HG02588 (cell line): Measurements from ENCODE around the gene NBAS.
"Not testable (repeated sequence)": the region's sequence is repeated elsewhere in the genome, so short reads cannot be mapped to it uniquely, and the experiment has no call there.

Source experiments
- ATAC-seq: cut with Tn5 transposase; IDR thresholded peaks from one replicate; pipeline ENCODE4 v1.9.1; 2021; ENCODE audit warnings: mild to moderate bottlenecking, moderate library complexity; ENCODE audit not compliant: unreplicated experiment

NBAS gene

DNA sequence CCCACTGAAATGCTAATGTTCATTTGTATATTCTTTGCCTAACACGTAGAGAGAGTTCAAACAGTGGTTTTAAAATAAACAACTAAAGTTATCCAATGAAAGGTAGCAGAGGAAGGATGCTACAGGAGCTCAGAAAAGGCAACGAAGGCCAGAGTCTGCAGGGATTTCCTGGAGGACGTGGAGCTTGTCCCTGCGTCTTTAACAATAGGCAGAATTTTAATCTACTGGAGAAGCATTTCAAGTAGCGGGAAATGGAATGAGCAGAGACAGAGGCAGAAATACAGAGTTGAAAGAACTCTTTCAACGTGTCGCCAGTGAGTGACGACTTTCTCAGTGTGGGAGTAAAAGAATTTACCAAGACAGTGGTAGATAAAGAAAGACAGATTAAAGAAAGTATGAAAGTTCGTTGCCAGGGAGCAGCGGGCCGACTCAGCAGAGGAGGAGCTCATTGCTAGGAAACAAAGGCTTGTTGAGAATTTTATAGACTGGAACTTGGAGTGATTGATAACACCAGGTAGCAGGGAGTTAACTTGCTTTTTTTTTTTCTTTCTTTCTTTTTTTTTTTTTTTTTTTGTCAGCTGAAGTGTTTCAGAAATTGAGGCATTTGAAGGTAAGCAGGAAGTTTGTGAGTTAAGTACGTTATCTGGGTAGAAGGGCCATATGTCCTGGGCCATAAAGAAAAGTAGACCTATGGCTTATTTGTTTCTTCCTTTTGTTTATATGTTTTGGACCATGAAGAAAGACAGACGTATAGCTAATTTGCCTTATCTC lies 625 bp upstream of the NBAS start:
- peak; percentile 20 for ATAC-seq

DNA sequence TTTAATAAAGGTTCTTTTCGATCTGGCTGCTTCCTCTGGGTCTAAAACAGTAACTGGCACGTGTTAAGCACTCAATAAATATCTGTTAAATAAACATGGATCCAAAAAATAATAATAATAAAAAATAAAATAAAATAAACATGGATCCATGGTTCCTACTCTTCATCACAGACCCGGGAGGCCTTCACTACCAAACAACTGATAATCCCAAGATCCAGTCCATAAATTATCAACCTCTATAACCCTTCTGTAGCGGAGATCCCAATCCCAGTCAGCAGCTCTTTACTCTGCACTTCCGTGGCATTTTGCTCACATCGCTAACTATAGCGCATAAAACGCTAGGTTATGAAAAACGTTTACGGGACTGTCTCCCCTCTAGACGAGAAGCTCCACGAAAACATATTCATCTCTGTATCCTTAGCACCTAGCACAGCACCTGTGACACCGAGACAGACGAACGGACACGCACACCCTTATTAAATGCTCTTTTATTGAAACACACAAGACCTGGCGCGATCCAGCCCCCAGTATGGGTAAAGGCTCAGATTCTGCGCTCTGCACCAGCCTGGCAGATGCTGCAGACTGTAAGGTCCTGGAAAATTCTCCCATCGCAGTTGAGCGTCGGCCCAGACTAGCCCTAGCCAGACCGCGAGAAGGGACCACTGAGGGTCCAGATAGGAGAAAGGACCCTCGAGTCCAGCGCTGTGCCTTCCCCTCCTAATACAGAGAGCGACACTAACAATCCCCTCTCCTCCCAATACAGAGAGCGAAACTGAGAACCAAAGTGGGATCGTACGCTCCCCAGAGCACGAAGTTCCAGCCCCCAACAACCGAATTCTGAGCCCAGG lies 770 bp downstream of the NBAS start:
- peak; percentile 31 for ATAC-seq

DNA sequence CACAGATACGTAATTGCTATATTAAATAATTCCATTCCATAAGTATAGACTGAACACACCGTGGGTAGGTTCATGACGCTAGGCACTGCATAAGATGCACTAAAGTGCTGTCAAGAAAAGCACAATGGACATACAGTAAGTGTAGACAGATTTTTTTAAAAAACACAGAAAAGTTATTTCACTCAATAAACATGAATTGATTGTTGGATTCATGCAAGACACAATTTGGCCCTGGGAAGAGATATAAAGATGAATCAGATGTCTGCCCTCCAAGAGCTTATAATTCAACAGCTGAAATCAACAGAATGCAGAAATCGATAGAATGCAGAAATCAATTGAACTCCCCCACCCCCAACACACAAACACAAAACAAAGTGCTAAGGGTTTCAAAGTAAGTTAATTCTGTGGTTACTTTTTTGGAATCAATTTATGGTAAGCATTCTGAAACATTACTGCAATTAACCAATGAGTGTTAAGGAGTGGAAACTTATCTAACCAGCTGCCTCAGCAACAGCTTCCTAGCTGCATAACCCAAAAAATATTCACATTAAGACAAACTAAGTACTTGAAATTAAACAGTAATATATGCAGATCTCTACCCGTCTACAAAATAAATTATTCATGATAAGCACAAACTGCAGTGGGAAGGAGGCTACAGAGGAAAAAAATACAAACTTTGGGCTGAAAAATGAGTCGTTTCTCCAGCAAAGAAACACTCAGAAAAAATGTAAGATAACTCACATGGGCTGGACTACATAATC lies 1.6 kb downstream of the NBAS start:
- ATAC-seq: no peak

DNA sequence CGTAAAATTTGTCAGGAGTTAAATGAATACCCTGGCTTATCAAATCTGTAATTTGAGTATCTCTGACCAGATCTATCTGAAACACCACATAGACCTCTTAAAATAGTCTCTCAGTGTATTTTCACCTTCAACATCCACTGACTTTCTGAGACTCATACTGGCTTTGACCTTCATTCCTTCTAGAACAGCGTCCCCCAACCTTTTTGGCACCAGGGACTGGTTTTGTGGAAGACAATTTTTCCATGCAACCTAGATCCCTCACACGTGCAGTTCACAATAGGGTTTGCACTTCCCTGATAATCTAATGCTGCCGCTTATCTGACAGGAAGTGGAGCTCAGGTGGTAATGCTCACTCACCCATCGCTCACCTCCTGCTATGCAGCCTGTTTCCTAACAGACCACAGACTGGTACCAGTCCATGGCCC lies 3.2 kb downstream of the NBAS start:
- ATAC-seq: no peak

DNA sequence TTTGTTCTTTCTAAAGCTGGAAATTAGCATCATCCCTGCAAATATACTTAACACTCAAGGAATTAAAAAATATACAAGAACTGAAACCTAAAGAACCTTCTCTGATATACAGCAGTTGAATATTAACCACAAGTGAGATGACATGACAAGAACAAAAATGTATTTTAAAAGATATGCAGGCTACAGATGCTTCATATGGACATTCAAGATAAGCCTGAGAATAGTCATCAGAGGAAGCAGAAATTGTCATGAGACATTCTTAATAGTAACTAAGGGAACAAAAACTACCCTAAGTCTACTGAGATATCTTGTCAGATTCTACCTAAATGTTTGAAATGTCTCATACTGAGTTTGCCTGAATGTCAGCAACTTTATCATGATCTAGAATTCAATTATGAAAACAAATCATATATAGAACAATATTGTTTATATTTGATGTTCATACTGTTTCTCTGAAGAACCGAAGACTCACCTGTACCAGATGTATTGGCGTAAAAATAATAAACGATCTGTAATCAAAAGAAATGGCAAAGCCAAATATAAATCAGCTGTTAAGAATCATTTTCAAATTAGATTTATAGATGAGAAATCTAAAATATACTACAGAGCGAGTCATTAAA lies 4.7 kb downstream of the NBAS start:
- no peak for ATAC-seq

DNA sequence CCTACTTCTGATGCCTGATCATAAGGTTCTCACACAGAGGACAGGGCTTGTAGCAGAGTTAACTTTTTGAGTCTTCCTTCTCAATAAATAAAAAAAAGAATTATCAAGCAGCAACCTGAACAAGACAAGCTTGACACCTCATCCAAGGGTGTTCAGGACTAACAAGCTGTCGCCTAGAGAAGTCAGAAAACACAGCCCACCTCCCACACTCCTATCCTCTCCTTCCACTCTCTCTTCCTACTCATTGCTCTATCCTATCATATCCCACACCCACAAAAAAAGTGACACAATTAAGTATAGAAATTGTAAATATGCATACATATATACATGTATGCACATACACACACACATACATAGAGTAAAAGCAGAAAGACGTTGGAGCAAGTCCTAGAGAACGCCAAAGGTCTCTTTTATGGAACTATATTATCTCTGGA lies 5.4 kb downstream of the NBAS start:
- no peak for ATAC-seq

DNA sequence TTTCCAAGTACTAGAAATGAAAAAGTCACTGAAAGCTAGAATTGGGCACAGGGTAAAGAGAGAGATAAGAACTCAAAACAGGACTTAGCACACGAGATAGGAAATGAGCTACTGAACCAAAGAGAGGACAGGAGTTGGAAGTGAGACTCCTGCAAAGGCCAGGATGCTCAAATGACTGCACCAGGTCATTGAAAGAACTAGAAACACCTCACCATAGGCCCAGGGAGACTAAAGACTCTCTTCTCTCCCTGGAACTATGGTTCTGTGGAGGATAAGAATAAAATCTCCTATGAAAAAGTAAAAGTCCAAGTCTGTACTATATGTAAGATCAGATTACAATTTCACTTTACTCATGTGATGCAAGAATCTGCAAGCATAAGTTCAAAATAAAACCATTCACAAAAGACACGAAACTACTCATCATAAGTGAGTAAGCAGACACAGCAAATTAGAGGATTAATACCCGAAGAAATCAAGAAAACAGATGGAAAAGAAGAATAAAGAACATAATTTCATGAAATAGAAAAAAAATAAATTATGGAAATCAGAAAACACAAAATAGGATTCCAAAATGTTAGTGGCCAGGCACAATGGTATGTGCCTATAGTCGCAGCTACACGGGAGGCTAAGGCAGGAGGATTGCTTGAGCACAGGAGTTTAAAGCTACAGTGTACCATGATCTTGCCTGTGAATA lies 6.5 kb downstream of the NBAS start:
- no peak for ATAC-seq

DNA sequence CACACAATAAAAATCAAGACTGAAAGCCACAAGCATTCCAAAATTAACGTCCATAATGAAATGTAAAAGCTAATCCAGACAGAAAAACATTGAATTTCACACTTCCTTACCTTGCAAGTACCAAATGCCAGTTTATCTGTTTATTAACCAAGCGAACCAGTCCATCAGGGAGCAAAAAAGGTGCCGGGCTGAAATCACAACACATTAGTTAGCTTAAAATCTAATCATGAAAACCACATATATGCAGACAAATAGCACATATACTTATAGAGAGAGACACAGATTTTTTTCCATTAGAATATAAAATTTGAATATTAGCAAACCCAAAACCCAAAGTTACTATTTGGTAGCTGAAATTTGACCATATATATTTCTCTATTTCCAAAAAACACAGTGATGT lies 7.2 kb downstream of the NBAS start:
- no peak for ATAC-seq

DNA sequence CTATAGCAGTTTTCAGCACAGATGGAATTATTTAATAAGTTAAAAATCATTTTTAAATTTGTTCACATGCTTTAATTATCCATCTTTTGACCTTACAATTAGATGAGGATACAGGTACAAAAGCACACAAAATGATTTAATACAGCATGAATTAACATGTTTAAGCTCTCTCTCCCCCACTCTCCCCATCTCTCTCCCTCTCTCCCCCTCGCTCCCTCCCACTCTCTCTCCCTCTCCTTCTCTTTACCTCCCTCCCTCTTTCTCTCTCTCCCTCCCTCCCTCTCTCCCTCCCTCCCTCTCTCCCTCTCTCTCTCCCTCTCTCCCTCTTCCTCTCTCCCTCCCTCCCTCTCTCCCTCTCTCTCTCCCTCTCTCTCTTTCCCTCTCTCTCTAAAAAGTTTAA lies 7.6 kb downstream of the NBAS start:
- ATAC-seq: no peak

DNA sequence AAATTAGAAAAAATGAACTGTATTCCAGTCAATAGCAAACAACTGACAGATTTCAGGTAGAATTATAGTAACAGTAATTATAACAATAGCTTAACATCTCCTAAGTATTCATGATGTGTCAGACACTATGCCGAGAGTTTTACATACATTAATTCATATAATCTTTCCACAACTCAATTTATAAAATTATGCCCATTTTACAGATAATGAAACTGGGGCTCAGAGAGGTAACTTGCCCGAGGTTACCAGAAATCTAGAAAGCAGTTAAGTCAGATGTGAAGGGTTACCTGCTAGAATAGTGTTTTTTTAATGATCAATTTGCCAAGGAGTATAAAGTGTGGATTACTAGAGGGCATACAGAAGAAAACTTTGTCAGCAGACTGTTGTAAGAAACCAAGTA lies 12.2 kb downstream of the NBAS start:
- ATAC-seq: no peak

DNA sequence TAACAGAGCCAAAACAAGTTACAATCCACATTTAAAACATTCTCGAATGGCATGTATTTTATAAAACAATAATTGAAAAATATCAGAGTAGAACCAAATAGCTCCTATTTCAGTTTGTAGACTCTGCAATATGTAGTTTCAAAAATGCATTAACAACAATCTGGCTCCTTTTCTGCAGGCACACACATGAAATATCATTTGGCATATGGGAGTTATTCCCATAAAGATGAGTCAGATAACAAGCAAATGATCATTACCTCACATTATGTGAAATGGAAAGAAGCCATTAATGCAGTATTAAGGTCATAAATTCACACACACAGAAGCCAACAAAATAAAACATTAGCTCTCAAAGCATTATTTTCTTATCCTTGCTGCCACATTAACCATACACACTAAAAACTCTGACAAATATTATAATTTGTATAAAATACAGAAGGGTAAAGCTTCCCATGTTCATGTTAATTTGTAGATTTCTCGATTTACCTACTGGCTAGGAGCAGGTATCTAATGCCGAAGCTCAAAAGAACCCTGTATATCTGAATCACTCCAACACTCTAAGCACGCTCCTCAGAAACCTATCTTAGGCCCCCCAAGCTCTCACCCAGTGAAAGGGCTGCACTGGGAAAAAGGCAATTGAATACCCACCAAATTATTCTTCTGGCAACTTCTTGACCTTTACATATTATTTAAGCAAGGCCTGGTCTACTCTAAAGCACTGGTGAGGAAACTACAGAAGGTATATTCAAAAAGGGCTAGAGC lies 13.8 kb downstream of the NBAS start:
- ATAC-seq: no peak

DNA sequence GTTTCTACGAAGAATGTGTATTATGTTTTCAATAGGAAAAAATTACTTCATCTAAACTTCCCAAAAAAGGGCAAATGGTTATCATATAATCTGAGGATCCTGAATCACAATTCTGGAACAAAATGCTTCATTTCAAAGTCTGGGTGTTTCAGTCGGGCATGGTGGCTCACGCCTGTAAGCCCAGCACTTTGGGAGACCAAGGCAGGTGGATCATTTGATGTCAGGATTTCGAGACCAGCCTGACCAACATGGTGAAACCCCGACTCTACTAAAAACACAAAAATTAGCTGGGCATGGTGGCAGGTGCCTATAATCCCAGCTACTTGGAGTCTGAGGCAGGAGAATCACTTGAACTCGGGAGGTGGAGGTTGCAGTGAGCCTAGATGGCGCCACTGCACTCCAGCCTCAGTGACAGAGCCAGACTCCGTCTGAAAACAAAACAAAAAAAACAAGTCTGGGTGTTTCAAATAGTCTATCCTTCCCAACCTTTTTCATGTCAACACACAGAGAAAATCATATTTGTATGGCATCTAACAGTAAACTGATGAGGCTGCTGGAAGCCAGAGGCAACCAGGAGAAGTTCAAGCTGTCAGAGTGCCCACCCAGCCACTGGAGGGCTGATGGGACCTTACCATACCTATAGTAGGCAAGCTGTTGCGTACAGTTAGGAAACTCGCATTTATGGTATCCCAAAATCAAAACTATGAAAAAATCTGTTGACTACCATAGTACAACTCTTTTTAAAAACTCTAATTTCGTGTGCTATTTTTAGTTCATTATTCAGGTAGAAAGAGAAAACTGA lies 14.6 kb downstream of the NBAS start:
- ATAC-seq: no peak

DNA sequence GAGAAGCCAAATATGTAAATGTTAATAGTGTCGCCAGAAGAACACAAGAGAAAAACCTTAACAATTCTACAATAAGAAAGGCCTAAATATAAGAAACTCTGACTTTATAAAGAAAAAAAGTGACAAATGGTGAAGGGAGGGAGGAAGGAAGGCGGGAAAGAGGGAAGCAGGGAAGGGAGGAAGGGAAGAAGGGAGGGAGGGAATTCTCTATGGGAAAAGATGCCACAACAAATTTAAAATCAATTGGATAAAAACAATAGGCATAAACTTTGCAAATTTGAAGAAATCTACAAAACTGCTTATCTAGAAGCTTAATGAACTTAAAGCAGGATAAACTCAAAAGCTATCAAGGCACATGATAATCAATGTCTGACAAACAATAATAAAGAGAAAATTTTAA lies 16.9 kb downstream of the NBAS start:
- no peak for ATAC-seq

DNA sequence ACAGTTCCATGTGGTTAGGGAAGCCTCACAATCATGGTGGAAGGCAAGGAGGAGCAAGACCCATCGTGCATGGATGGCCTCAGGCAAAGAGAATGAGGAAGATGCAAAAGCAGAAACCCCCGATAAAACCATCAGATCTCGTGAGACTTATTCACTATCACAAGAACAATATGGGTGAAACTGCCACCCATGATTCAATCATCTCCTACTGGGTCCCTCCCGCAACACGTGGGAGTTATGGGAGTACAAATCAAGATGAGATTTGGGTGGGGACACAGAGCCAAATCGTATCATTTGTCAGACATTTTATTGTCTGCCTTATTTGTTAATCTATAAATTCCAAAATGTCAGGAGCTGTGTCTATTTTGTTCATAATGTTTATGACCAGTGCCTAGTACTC lies 17.6 kb downstream of the NBAS start:
- ATAC-seq: no peak

DNA sequence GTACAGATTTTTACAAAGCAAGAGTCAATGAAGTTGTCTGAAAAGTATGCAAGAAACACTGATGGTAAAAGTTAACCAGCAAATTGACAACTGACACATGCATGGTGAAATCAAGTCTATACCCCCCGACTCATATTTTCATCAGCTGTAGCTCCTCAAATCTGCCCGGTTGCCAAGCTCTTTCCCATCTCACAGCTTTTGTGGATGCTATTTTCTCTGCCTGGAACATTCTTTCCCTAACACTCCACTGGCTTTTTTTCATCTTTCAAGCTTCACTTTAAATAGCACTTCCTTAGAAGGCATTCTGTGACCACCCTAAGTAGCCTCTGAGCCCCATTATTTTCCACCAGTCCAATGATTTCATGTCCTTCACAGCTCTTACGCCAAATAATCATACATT lies 18.1 kb downstream of the NBAS start:
- ATAC-seq: no peak

DNA sequence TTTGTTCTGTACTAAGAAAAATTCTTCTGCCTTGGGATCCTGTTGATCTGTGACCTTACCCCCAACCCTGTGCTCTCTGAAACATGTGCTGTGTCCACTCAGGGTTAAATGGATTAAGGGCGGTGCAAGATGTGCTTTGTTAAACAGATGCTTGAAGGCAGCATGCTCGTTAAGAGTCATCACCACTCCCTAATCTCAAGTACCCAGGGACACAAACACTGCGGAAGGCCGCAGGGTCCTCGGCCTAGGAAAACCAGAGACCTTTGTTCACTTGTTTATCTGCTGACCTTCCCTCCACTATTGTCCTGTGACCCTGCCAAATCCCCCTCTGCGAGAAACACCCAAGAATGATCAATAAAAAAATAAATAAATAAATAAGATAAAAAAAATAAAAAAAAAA lies 18.9 kb downstream of the NBAS start:
- ATAC-seq: not testable (repeated sequence)

DNA sequence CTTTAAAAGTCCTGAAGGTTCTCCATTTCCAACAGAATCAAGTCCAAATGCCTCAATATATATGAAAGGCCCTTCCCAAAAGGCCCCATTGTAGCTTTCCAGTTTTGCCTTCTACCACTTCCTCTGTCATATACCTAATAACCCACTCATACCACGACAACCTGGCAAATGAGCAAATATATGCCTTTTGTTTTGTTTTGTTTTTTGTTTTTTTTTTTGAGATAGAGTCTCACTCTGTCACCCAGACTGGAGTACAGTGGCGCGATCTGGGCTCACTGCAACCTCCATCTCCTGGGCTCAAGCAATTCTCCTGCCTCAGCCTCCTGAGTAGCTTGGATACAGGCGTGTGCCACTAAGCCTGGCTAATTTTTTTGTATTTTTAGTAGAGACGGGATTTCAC lies 20.6 kb downstream of the NBAS start:
- not testable (repeated sequence) for ATAC-seq

DNA sequence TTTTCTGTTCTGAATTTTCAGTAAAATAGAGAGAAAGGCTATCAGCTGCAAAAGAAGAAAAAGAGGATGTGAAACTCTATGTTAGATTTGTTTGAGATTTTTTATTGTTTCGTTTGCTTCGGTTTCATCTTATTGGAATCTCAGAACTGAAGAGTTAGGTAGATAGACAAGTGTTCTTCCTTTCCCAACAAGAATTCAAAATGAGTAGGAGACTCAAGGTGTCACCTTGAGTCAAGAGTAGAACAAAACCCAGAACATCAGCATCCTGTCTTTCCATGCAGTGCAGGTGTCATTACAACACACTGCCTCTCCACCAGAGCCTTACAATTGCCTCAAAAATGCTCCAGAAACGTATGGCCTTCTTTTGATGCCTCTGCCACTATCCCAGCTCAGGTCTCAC lies 21.1 kb downstream of the NBAS start:
- ATAC-seq: no peak

DNA sequence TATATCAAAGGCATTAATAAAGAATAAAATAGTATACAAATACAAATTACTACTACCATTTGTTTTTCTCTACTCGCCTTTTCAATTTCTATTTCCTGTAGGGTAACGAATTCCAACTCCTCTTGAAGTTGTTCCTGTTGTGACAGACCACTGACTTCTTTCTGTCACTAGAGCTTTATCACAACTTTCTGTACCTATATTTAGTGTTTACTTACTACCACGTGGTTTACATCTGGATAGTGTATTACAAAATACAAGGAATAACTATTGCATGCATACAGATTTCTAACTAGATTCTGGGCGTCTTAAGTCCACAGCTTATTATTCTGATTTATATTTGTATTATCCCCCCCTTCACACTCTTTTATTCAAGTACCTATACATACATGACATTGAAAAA lies 22.3 kb downstream of the NBAS start:
- ATAC-seq: no peak
